Activated naive CD4-positive, alpha-beta T cell treated with anti-CD3 and anti-CD28 coated beads for 36 hours (primary cell): ENCODE results near the gene PHKB. TPM values are rescaled to one million over a fixed set of nuclear protein-coding genes. Genes with fewer than 3 reads are reported as not detected.

Experiments
- CTCF ChIA-PET: fragments of 350-600 bp; sonication (Branson Sonifier 250); formaldehyde crosslinking; loops from one replicate; lab custom pipeline; 2021; ENCODE audit warnings: antibody characterized with exemption; lab: Charles Lee
- DNase-seq: peaks from one replicate; pipeline ENCODE4 v3.0.0-alpha.2; 2020
- H3K27ac Mint-ChIP-seq: one replicate; pipeline ENCODE4 v1.8.0; 2021; ENCODE audit warnings: mild to moderate bottlenecking, mixed read lengths
- H3K27me3 Mint-ChIP-seq: one replicate; pipeline ENCODE4 v1.8.0; 2021; ENCODE audit warnings: low read depth, mixed read lengths
- H3K36me3 Mint-ChIP-seq: one replicate; pipeline ENCODE4 v1.8.0; 2021; ENCODE audit warnings: low read depth, mixed read lengths
- H3K4me1 Mint-ChIP-seq: one replicate; pipeline ENCODE4 v1.8.0; 2021; ENCODE audit warnings: low read depth, mixed read lengths
- H3K4me3 Mint-ChIP-seq: one replicate; pipeline ENCODE4 v1.8.0; 2021; ENCODE audit warnings: mild to moderate bottlenecking, moderate library complexity, mixed read lengths
- H3K9me3 Mint-ChIP-seq: one replicate; pipeline ENCODE4 v1.8.0; 2021; ENCODE audit warnings: mixed read lengths
- intact Hi-C: fragments of 100-400 bp; cut with micrococcal nuclease; formaldehyde crosslinking; loops from one replicate; pipeline ENCODE4 v1.15.1; 2023
- total RNA-seq, 2 experiments: library from RNA; stranded (reverse); gene quantifications; one replicate each; pipeline ENCODE4 v1.2.3, GENCODE V29; 2021

PHKB gene
- total RNA-seq, 2 experiments from 2014 or later = 22.5 to 25.3 TPM

- H3K27me3 Mint-ChIP-seq = no peaks in the 10 kb centered on the region
- H3K4me3 Mint-ChIP-seq = peak overlapping the region; percentile 38
- CTCF ChIA-PET = no interaction called here
- peaks cover 39% of the 10 kb centered on the region for H3K36me3 Mint-ChIP-seq
- peaks cover 24% of the 10 kb centered on the region for H3K4me1 Mint-ChIP-seq
- peaks cover 39% of the 10 kb centered on the region for H3K9me3 Mint-ChIP-seq
- intact Hi-C loops = no loop called here
- no peak for DNase-seq
- peak overlapping the region; percentile 51 for H3K27ac Mint-ChIP-seq
Measured at GRCh38 chr16:47492428-47493377, 31.6 kb downstream of the PHKB start.

- Mint-ChIP-seq H3K9me3 (peaks cover 30% of the 10 kb centered on the region), H3K4me1 (peaks cover 24% of the 10 kb centered on the region)
- CTCF ChIA-PET = no interaction called here
Measured at GRCh38 chr16:47493381-47494337, 32.5 kb downstream of the PHKB start.

DNA sequence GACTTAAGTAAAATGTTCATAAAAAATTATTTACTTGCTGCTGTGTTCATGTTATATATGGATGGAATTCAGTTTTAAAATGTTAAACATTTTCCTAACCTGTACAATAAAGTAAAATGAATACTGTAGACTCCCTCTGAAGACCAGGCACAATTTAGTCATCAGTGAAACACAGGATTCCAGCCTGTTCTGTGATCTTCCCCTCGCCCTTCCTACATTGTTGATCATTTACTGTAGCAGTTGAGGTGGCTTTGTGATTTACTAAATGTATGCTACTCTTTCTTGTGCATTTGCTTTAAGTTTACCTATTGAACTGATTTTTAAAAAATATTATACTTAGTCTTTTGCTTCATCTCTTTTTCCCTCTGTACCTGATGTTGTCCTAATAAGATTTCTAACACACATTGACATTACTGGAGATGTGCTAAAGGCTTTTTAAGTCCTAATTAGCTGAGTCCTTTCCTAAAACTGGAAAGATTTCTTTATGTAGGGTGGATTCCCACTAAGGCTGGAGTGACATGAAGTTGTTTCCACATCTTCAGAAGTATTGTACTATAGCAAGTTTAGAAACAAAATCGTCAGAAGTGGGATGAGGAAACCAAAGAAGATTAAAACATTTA, 38.1 kb downstream of the PHKB start:
- peaks cover 5% of the 10 kb centered on the region for H3K4me1 Mint-ChIP-seq
- no peak overlapping the region for H3K27ac Mint-ChIP-seq

More at GRCh38 chr16:47493381-47494337, 32.5 kb downstream of the PHKB start:
- no peak for DNase-seq
- Mint-ChIP-seq H3K4me3 (no peak overlapping the region), H3K27me3 (no peaks in the 10 kb centered on the region), H3K36me3 (peaks cover 38% of the 10 kb centered on the region), H3K27ac (peak overlapping the region; percentile 36)
- intact Hi-C loops = no loop called here

GRCh38 chr16:47499700-47500264, 38.7 kb downstream of the PHKB start:
- Mint-ChIP-seq H3K36me3 (peaks cover 44% of the 10 kb centered on the region), H3K27me3 (no peaks in the 10 kb centered on the region), H3K4me3 (no peak overlapping the region), H3K4me1 (peaks cover under 1% of the 10 kb centered on the region), H3K27ac (no peak overlapping the region), H3K9me3 (no peaks in the 10 kb centered on the region)
- intact Hi-C loops = no loop called here
- CTCF ChIA-PET = interaction anchor here (0.6 to 1.2 kb wide), 2 partner anchors 358 to 665 kb away, joined by 3 read pairs; no protein-coding TSS in a partner anchor
- DNase-seq = no peak

More for the DNA sequence above, 38.1 kb downstream of the PHKB start:
- no peak for DNase-seq
- intact Hi-C loops = no loop called here
- no peaks in the 10 kb centered on the region for H3K27me3 Mint-ChIP-seq
- no peak overlapping the region for H3K4me3 Mint-ChIP-seq
- H3K36me3 Mint-ChIP-seq = peaks cover 41% of the 10 kb centered on the region
- CTCF ChIA-PET = interaction anchor here (1.2 kb wide), 1 partner anchor 358 kb away, joined by 3 read pairs; no protein-coding TSS in a partner anchor
- no peaks in the 10 kb centered on the region for H3K9me3 Mint-ChIP-seq

- no peak for DNase-seq
- peaks cover 42% of the 10 kb centered on the region for H3K36me3 Mint-ChIP-seq
- no peaks in the 10 kb centered on the region for H3K27me3 Mint-ChIP-seq
- H3K9me3 Mint-ChIP-seq = no peaks in the 10 kb centered on the region
- H3K27ac Mint-ChIP-seq = no peak overlapping the region
- intact Hi-C loops = no loop called here
- H3K4me1 Mint-ChIP-seq = no peaks in the 10 kb centered on the region
- CTCF ChIA-PET = no interaction called here
- H3K4me3 Mint-ChIP-seq = no peak overlapping the region
Measured at GRCh38 chr16:47503936-47504335, 42.8 kb downstream of the PHKB start.

GRCh38 chr16:47504599-47504998, 43.5 kb downstream of the PHKB start:
- intact Hi-C loops = no loop called here
- CTCF ChIA-PET = no interaction called here

GRCh38 chr16:47506800-47507199, 45.7 kb downstream of the PHKB start:
- Mint-ChIP-seq H3K9me3 (no peaks in the 10 kb centered on the region), H3K4me1 (no peaks in the 10 kb centered on the region), H3K4me3 (no peak overlapping the region), H3K27me3 (no peaks in the 10 kb centered on the region), H3K36me3 (peaks cover 37% of the 10 kb centered on the region), H3K27ac (no peak overlapping the region)
- no peak for DNase-seq
- intact Hi-C loops = no loop called here
- CTCF ChIA-PET = interaction anchor here (0.6 kb wide), 1 partner anchor 699 kb away, joined by 3 read pairs; no protein-coding TSS in a partner anchor

More at GRCh38 chr16:47504599-47504998, 43.5 kb downstream of the PHKB start:
- Mint-ChIP-seq H3K27me3 (no peaks in the 10 kb centered on the region), H3K9me3 (no peaks in the 10 kb centered on the region), H3K4me1 (no peaks in the 10 kb centered on the region), H3K27ac (no peak overlapping the region), H3K36me3 (peaks cover 37% of the 10 kb centered on the region), H3K4me3 (no peak overlapping the region)
- DNase-seq = no peak

GRCh38 chr16:47507701-47508100, 46.6 kb downstream of the PHKB start:
- Mint-ChIP-seq H3K27ac (no peak overlapping the region), H3K4me1 (no peaks in the 10 kb centered on the region), H3K27me3 (no peaks in the 10 kb centered on the region), H3K36me3 (peaks cover 37% of the 10 kb centered on the region), H3K9me3 (no peaks in the 10 kb centered on the region), H3K4me3 (no peak overlapping the region)
- DNase-seq = no peak
- CTCF ChIA-PET = interaction anchor here (1.1 kb wide), 1 partner anchor 351 kb away, joined by 3 read pairs; no protein-coding TSS in a partner anchor
- intact Hi-C loops = no loop called here

DNA sequence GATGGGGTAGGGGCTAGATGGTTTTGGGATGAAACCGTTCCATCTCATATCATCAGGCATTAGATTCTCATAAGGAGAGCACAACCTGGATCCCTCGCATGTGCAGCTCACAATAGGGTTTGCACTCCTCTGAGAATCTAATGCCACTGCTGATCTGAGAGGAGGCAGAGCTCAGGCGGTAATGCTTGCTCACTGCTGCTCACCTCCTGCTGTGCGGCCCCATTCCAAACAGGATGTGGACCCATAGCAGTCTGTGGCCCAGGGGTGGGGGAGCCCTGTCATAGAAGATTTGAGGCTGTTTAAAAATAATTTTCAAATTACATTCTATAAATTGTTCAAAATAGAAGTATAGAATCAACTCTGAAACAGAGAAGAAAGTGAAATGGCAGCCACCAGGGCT, 50.8 kb downstream of the PHKB start:
- H3K36me3 Mint-ChIP-seq = peaks cover 21% of the 10 kb centered on the region
- H3K4me3 Mint-ChIP-seq = no peak overlapping the region
- CTCF ChIA-PET = no interaction called here
- no peaks in the 10 kb centered on the region for H3K27me3 Mint-ChIP-seq
- H3K4me1 Mint-ChIP-seq = no peaks in the 10 kb centered on the region
- H3K27ac Mint-ChIP-seq = no peak overlapping the region
- intact Hi-C loops = no loop called here
- no peaks in the 10 kb centered on the region for H3K9me3 Mint-ChIP-seq
- no peak for DNase-seq

DNA sequence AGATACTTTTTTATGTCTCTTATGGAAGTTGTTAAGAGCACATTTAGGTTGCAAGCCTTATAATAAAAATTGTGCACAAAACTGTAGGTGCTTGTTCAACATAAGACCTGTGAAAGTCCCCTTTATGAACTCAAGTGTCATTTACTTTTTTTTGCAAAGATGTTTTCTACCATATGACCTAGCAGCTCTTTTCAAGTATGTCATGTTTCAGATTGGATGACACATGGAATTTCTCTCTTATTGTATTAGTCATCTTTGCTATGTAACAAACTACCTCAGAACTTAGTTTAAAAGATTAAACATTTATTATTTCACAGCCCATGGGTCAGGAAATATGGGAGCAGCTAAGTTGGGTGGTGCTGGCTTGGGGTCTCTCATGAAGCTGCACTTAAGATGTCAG, 57.9 kb downstream of the PHKB start:
- H3K27ac Mint-ChIP-seq = no peak overlapping the region
- H3K36me3 Mint-ChIP-seq = peaks cover 23% of the 10 kb centered on the region
- H3K4me3 Mint-ChIP-seq = no peak overlapping the region
- no peaks in the 10 kb centered on the region for H3K27me3 Mint-ChIP-seq
- no peak for DNase-seq
- CTCF ChIA-PET = no interaction called here
- peaks cover 11% of the 10 kb centered on the region for H3K4me1 Mint-ChIP-seq
- intact Hi-C loops = no loop called here
- no peaks in the 10 kb centered on the region for H3K9me3 Mint-ChIP-seq

GRCh38 chr16:47519546-47519945, 58.4 kb downstream of the PHKB start:
- peaks cover 11% of the 10 kb centered on the region for H3K4me1 Mint-ChIP-seq
- no peaks in the 10 kb centered on the region for H3K27me3 Mint-ChIP-seq
- H3K4me3 Mint-ChIP-seq = no peak overlapping the region
- H3K27ac Mint-ChIP-seq = no peak overlapping the region
- H3K9me3 Mint-ChIP-seq = no peaks in the 10 kb centered on the region
- intact Hi-C loops = no loop called here
- CTCF ChIA-PET = no interaction called here
- no peak for DNase-seq
- peaks cover 24% of the 10 kb centered on the region for H3K36me3 Mint-ChIP-seq
